ENCODE measurements around the gene AK3.
A peak's percentile ranks its signal among the peaks of the same experiment; 100 is the strongest.
"Not testable (repeated sequence)": the region's sequence is repeated elsewhere in the genome, so short reads cannot be mapped to it uniquely, and the experiment has no call there.

AK3 gene

GRCh38 chr9:4662108-4662988, 78.7 kb downstream of the AK3 start, which contains the start of gene PLPP6:
Gene PLPP6 (plus strand): TSS chr9:4662294. CDS start chr9:4662376, 82 bp downstream.
- peak; percentile 60 for TF ChIP-seq CTCF (IDR thresholded peaks at IDR 0.05; ENCODE audit: insufficient read depth, missing control alignments)
- DNase-seq (ENCODE audit: insufficient read length, low spot score) (peak; percentile 57), FAIRE-seq (no peak)

- no peak for TF ChIP-seq CTCF (IDR thresholded peaks at IDR 0.05; ENCODE audit: insufficient read depth, missing control alignments)
- DNase-seq (ENCODE audit: insufficient read length, low spot score), result no peak
- FAIRE-seq, result no peak
Measured at GRCh38 chr9:4661611-4662010, 79.4 kb downstream of the AK3 start.

- FAIRE-seq (no peak), DNase-seq (ENCODE audit: insufficient read length, low spot score) (no peak)
- TF ChIP-seq CTCF (IDR thresholded peaks at IDR 0.05; ENCODE audit: insufficient read depth, missing control alignments), result no peak
Measured at GRCh38 chr9:4661165-4661564, 79.8 kb downstream of the AK3 start.

- not testable (repeated sequence) for FAIRE-seq
Measured at GRCh38 chr9:4660665-4661064, 80.3 kb downstream of the AK3 start.

More at GRCh38 chr9:4660665-4661064, 80.3 kb downstream of the AK3 start:
- not testable (repeated sequence) for DNase-seq (ENCODE audit: insufficient read length, low spot score)
